HL-60 (cell line): ENCODE data around the gene MAPK9.

Source experiments
- POLR2AphosphoS5 ChIP-seq: IDR thresholded peaks from 2 replicates; pipeline ENCODE4 v1.6.1; 2012; ENCODE audit warnings: low read depth
- SPI1 ChIP-seq: IDR thresholded peaks from 2 replicates; pipeline ENCODE4 v1.6.1; 2012; ENCODE audit warnings: low read depth, mild to moderate bottlenecking, borderline replicate concordance
- TF ChIP-seq, protein P1 (sequence below): IDR thresholded peaks from one replicate; pipeline ENCODE4 v1.5.1; 2011; ENCODE audit warnings: low read length, control low read depth, inconsistent platforms; ENCODE audit not compliant: insufficient read depth
- TF ChIP-seq, protein P2 (sequence below): IDR thresholded peaks from 2 replicates; pipeline ENCODE4 v1.6.1; 2012; ENCODE audit warnings: low read depth; ENCODE audit not compliant: insufficient replicate concordance

DNA sequence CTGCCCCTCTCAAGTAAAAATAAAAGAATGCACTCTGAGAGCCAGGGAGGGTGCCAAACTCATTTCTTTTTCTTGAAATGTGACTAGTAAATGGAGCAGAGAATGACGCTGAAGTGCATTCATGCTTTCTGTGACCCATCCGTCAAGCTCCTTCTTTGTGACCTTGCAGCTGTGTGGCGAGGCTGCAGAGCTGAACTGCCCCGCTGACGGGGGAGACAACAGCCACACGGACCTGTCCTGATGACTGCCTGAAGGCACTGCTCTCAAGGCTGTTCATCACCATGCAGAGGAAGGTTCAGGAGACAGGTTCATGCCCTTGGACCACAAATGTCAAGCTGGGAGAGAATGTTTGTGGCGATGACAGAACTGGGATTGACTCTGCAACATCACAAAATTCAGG, 61.9 kb downstream of the MAPK9 start:
- TF ChIP-seq POLR2AphosphoS5 (no peak), SPI1 (no peak)
- TF ChIP-seq, protein P1, sequence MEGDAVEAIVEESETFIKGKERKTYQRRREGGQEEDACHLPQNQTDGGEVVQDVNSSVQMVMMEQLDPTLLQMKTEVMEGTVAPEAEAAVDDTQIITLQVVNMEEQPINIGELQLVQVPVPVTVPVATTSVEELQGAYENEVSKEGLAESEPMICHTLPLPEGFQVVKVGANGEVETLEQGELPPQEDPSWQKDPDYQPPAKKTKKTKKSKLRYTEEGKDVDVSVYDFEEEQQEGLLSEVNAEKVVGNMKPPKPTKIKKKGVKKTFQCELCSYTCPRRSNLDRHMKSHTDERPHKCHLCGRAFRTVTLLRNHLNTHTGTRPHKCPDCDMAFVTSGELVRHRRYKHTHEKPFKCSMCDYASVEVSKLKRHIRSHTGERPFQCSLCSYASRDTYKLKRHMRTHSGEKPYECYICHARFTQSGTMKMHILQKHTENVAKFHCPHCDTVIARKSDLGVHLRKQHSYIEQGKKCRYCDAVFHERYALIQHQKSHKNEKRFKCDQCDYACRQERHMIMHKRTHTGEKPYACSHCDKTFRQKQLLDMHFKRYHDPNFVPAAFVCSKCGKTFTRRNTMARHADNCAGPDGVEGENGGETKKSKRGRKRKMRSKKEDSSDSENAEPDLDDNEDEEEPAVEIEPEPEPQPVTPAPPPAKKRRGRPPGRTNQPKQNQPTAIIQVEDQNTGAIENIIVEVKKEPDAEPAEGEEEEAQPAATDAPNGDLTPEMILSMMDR: no peak
- TF ChIP-seq, protein P2, sequence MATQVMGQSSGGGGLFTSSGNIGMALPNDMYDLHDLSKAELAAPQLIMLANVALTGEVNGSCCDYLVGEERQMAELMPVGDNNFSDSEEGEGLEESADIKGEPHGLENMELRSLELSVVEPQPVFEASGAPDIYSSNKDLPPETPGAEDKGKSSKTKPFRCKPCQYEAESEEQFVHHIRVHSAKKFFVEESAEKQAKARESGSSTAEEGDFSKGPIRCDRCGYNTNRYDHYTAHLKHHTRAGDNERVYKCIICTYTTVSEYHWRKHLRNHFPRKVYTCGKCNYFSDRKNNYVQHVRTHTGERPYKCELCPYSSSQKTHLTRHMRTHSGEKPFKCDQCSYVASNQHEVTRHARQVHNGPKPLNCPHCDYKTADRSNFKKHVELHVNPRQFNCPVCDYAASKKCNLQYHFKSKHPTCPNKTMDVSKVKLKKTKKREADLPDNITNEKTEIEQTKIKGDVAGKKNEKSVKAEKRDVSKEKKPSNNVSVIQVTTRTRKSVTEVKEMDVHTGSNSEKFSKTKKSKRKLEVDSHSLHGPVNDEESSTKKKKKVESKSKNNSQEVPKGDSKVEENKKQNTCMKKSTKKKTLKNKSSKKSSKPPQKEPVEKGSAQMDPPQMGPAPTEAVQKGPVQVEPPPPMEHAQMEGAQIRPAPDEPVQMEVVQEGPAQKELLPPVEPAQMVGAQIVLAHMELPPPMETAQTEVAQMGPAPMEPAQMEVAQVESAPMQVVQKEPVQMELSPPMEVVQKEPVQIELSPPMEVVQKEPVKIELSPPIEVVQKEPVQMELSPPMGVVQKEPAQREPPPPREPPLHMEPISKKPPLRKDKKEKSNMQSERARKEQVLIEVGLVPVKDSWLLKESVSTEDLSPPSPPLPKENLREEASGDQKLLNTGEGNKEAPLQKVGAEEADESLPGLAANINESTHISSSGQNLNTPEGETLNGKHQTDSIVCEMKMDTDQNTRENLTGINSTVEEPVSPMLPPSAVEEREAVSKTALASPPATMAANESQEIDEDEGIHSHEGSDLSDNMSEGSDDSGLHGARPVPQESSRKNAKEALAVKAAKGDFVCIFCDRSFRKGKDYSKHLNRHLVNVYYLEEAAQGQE: no peak
